HUDEP-2 (cell line): ENCODE measurements around the gene RALGAPA1.

Experiments used
- DNase-seq, 76 experiments: peaks; one replicate each; lab custom pipeline; 2025; ENCODE audit not compliant: unreplicated experiment in 76 of 76; lab: John Stamatoyannopoulos, UW

The RALGAPA1 gene

GRCh38 chr14:35504260-35504659 is 304.8 kb downstream of the RALGAPA1 start:
- no peak for DNase-seq

DNA sequence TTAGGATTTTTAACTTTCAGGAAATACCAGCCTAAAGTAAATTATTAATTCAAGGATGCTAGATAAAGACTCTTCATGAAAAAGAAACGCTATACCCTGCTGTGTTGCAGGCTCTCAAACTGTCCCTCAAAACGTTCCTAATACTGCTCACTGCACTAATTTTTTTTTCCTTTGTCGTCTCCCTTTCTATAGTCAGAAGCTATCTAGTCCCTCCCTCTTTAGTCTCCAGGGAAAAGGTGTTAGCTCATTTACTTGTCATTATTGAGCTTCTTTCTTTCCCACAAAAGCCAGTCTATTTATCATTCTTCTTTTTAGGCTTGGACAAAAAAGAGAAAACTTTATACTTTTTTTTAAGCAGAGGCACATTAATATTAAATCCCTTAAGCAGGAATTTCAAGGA is 305.4 kb downstream of the RALGAPA1 start:
- no peak for DNase-seq

DNA sequence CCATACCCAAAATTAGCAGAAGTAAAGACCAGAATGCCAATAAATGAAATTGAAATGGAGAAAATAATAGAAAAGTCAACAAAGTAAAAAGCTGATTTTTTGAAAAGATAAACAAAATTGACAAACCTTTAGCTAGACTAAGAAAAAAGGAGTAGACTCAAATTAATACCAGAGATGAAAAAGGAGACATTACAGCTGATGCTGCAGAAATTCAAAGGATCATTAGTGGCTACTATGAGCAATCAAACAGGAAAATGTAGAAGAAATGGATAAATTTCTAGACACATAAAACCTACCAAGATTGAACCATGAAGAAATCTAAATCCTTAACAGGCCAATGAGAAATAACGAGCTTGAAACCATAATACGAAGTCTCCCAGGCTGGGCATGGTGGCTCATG is 309.9 kb downstream of the RALGAPA1 start:
- DNase-seq, result no peak

- no peak for DNase-seq
Measured at GRCh38 chr14:35495278-35495677, 313.8 kb downstream of the RALGAPA1 start.

DNA sequence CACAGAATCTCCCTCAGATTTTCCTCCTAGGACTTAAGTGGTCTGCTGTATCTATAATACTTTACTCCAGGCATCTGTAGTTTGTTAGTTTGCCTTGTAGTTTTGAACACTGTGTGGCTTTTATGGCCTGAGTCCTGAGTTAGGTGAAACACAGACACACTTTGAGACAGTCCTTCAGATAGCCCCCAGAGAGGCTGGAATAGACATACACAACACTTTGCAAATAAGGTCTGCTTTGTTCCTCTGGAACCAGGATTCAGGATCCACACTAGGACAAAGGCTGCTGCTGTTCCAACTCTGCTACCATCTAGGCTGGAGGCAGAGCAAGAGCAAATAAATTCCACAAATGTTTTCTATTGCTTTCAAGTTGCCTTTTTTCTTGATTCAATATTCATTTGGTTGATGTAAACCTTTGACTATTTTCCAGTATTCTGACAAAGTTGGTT is 316.5 kb downstream of the RALGAPA1 start:
- no peak for DNase-seq
